ENCODE measurements around the gene MATN1. TPM values are rescaled to one million over a fixed set of nuclear protein-coding genes. Genes with fewer than 3 reads are reported as not detected.

Gene MATN1
- total RNA-seq, 8 experiments from 2014 or later = 0.22 to 2.9 (median 1.0) TPM

GRCh38 chr1:30747033-30748008 is 23.9 kb upstream of the MATN1 start:
- in situ Hi-C loops (cut with MboI; ENCODE audit: low pct_unique_long_range_greater_than_20kb in 2 of 9, low sequenced_read_pairs in 9 of 9, unreplicated experiment in 9 of 9) = no loop called here

GRCh38 chr1:30746212-30747032 is 23.0 kb upstream of the MATN1 start:
- 18 to 90% (median 84%) methylated on average over 1 to 9 of the region's 16 CpGs; no CpG with 5 or more reads in 3 of the 10 experiments for WGBS, 10 experiments
- no peak for ATAC-seq (replicated peaks in 6 of 8)
- in situ Hi-C loops (cut with MboI; ENCODE audit: low pct_unique_long_range_greater_than_20kb in 2 of 9, low sequenced_read_pairs in 9 of 9, unreplicated experiment in 9 of 9) = no loop called here
- no peak overlapping the region for H3K4me3 ChIP-seq
- H3K27ac ChIP-seq = no peak overlapping the region
- peaks cover 15 to 32% of the 10 kb centered on the region in 2 donors for H3K4me1 ChIP-seq (replicated peaks in 1 of 2)

More at GRCh38 chr1:30747033-30748008, 23.9 kb upstream of the MATN1 start:
- Histone ChIP-seq H3K4me3 (no peak overlapping the region), H3K27ac (peak overlapping the region in 1 of 2 donors; percentile 68), H3K4me1 (replicated peaks in 1 of 2) (peaks cover 15 to 29% of the 10 kb centered on the region in 2 donors)
- 87 to 100% (median 91%) methylated on average over 2 to 15 of the region's 17 CpGs; no CpG with 5 or more reads in 1 of the 10 experiments for WGBS, 10 experiments
- no peak for ATAC-seq (replicated peaks in 6 of 8)

DNA sequence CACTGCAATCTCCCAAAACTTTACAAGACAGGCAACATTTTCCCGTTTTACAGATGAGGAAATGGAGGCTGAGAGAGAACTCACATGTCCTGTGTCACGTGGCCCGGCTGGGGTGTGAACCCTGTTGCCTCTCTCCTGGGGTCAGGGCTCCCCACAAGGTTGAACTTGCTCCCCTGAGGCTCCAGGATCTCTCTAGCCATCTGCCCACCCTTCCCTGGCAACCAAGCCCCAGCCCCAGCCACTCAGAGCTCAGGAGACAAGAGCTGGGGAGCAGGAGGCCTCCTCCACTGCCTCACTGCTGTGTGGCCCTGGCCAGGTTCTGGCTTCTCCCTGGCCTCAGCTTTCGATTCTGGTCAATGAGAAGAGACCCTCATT is 22.4 kb upstream of the MATN1 start:
- in situ Hi-C loops (cut with MboI; ENCODE audit: low pct_unique_long_range_greater_than_20kb in 2 of 9, low sequenced_read_pairs in 9 of 9, unreplicated experiment in 9 of 9) = no loop called here
- Histone ChIP-seq H3K4me3 (no peak overlapping the region), H3K4me1 (replicated peaks in 1 of 2) (peaks cover 15 to 32% of the 10 kb centered on the region in 2 donors), H3K27ac (no peak overlapping the region)
- WGBS, 10 experiments = 60 to 91% (median 81%) methylated on average over 1 to 3 of the region's 4 CpGs; no CpG with 5 or more reads in 6 of the 10 experiments
- ATAC-seq (replicated peaks in 6 of 8) = no peak

DNA sequence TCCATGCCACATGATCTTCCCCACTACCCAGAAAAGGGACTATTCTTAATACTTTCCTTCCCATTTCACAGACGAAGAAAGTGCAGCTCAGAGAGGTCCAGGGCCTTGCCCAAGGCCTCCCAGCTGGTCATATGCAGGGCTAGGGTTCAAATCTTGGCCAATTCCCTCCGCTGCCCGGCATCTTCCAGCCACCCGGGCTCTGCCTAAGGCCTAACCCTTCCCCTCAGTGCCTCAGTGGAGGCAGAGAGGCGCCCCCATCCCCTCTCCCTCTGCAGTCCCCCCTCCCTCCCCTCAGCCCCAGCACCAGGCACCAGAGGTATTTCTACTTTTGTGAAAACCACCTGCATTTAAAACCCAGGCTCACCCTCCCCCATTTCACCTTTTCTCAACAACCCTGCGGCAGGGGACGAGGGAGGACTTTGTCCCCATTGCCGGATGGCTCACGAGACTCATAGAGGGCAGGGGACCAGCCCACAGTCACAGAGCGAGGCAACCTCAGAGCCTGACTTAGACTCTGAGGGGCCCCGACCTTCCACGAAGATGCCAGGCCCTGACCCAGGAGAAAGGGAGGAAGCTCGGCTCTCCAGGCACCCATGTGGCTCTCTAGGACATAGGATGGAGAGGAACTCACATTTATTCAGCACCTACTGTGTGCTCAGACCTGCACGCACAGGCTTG is 21.9 kb upstream of the MATN1 start:
- no peak overlapping the region for H3K4me3 ChIP-seq
- H3K4me1 ChIP-seq (replicated peaks in 1 of 2) = peaks cover 15 to 32% of the 10 kb centered on the region in 2 donors
- H3K27ac ChIP-seq = no peak overlapping the region
- in situ Hi-C loops (cut with MboI; ENCODE audit: low pct_unique_long_range_greater_than_20kb in 2 of 9, low sequenced_read_pairs in 9 of 9, unreplicated experiment in 9 of 9) = no loop called here
- WGBS, 10 experiments = 33 to 80% (median 67%) methylated on average over 1 to 9 of the region's 14 CpGs; no CpG with 5 or more reads in 5 of the 10 experiments
- ATAC-seq (replicated peaks in 6 of 8) = no peak

DNA sequence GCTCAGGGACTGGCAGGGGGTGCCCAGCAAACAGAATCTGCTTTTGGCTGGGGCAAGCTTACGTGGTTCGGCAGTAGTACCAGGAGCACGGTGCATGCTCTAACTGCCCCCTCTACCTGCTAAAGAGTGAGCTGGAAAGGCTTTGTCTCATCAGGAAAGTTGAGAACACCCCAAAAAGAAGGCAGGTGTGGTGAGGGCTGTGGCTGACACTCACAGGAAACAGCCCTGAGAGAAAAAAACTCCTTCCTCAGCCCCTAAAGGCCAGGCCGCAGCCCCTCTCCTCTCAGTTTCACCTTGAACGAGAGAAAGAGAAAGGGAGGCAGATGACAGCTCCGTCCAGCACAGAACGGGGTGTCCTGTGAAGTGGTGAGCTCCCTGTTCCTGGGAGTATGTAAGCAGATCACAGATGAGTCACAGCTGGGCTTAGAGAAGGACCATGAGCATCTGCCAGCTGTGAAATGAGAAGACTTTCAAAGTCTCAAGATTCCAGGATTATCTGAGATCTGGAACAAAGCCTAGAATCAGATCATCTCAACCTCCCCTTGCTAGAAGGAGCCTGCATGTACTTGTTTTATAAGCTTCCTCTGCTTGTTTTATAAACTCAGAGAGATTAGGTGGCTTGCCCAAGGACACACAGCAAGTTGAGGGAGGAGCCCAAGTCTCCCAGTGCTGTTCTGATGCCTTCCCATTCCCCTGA is 20.8 kb upstream of the MATN1 start:
- in situ Hi-C loops (cut with MboI; ENCODE audit: low pct_unique_long_range_greater_than_20kb in 2 of 9, low sequenced_read_pairs in 9 of 9, unreplicated experiment in 9 of 9) = loop anchor here in 1 of 9 experiments (5.0 kb wide), 1 partner anchor 33 kb away; no protein-coding TSS in a partner anchor
- 46 to 84% (median 78%) methylated on average over 3 to 7 of the region's 7 CpGs; no CpG with 5 or more reads in 4 of the 10 experiments for WGBS, 10 experiments
- H3K4me3 ChIP-seq = no peak overlapping the region
- H3K27ac ChIP-seq = no peak overlapping the region
- ATAC-seq (replicated peaks in 6 of 8) = no peak
- H3K4me1 ChIP-seq (replicated peaks in 1 of 2) = peaks cover 15 to 35% of the 10 kb centered on the region in 2 donors

DNA sequence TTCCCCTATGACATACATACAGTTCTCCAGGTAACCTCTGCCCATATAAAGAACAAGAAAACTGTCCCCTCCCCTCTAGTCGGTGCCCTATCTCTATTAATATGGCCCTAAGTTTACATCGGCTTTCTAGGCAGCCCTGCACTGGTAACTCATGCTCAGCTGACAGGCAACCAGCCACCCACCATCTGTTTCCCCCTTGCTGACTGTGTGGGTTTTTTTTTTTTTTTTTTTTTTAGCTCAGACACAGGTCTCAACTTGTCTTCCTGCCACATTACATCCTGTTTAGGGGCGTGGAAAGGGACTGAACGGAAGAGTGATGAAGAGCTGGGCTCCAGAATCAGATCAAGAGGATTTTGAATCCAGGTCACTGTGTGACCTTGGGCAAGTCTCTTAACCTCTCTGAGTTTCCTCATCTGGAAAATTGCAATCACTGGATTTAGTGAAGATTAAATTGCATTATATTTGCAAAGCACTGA is 20.2 kb upstream of the MATN1 start:
- ATAC-seq (replicated peaks in 6 of 8) = no peak
- in situ Hi-C loops (cut with MboI; ENCODE audit: low pct_unique_long_range_greater_than_20kb in 2 of 9, low sequenced_read_pairs in 9 of 9, unreplicated experiment in 9 of 9) = loop anchor here in 1 of 9 experiments (5.0 kb wide), 1 partner anchor 34 kb away; no protein-coding TSS in a partner anchor
- no peak overlapping the region for H3K4me3 ChIP-seq
- peaks cover 10 to 29% of the 10 kb centered on the region in 2 donors for H3K4me1 ChIP-seq (replicated peaks in 1 of 2)
- no peak overlapping the region for H3K27ac ChIP-seq
- 13 to 100% (median 65%) methylated on average over 1 to 4 of the region's 4 CpGs for WGBS, 10 experiments

GRCh38 chr1:30742963-30743559 is 19.7 kb upstream of the MATN1 start:
- Histone ChIP-seq H3K4me1 (replicated peaks in 1 of 2) (peaks cover 5 to 23% of the 10 kb centered on the region in 2 donors), H3K4me3 (no peak overlapping the region), H3K27ac (no peak overlapping the region)
- 43 to 90% (median 75%) methylated on average over 1 to 3 of the region's 3 CpGs; no CpG with 5 or more reads in 3 of the 10 experiments for WGBS, 10 experiments
- ATAC-seq (replicated peaks in 6 of 8) = no peak
- in situ Hi-C loops (cut with MboI; ENCODE audit: low pct_unique_long_range_greater_than_20kb in 2 of 9, low sequenced_read_pairs in 9 of 9, unreplicated experiment in 9 of 9) = loop anchor here in 1 of 9 experiments (5.0 kb wide), 1 partner anchor 34 kb away; no protein-coding TSS in a partner anchor

GRCh38 chr1:30742300-30742962 is 19.0 kb upstream of the MATN1 start:
- Histone ChIP-seq H3K27ac (no peak overlapping the region), H3K4me1 (replicated peaks in 1 of 2) (peaks cover under 1 to 17% of the 10 kb centered on the region in 2 donors), H3K4me3 (no peak overlapping the region)
- no peak for ATAC-seq (replicated peaks in 6 of 8)
- WGBS, 10 experiments = 0 to 88% (median 60%) methylated on average over 1 to 2 of the region's 11 CpGs; no CpG with 5 or more reads in 4 of the 10 experiments
- in situ Hi-C loops (cut with MboI; ENCODE audit: low pct_unique_long_range_greater_than_20kb in 2 of 9, low sequenced_read_pairs in 9 of 9, unreplicated experiment in 9 of 9) = loop anchor here in 1 of 9 experiments (5.0 kb wide), 1 partner anchor 35 kb away; no protein-coding TSS in a partner anchor

GRCh38 chr1:30741239-30741894 is 18.0 kb upstream of the MATN1 start:
- Histone ChIP-seq H3K4me1 (replicated peaks in 1 of 2) (peaks cover 0 to 12% of the 10 kb centered on the region in 2 donors), H3K27ac (no peak overlapping the region), H3K4me3 (no peak overlapping the region)
- peak in 4 of 8 experiments; percentile 20 to 40 (median 26) for ATAC-seq (replicated peaks in 6 of 8)
- 20 to 90% (median 79%) methylated on average over 1 to 11 of the region's 12 CpGs; no CpG with 5 or more reads in 2 of the 10 experiments for WGBS, 10 experiments
- in situ Hi-C loops (cut with MboI; ENCODE audit: low pct_unique_long_range_greater_than_20kb in 2 of 9, low sequenced_read_pairs in 9 of 9, unreplicated experiment in 9 of 9) = loop anchor here in 1 of 9 experiments (5.0 kb wide), 1 partner anchor 36 kb away; no protein-coding TSS in a partner anchor
